H9 (cell line): ENCODE results near the gene RNU5B-1. TPM values are rescaled to one million over a fixed set of nuclear protein-coding genes. Genes with fewer than 3 reads are reported as not detected.
A peak's percentile ranks its signal among the peaks of the same experiment; 100 is the strongest.

ENCODE experiments used
- DNase-seq: peaks from one replicate; pipeline ENCODE4 v3.0.0-alpha.2; 2017
- H2AFZ ChIP-seq: one replicate; pipeline ENCODE4 v1.6.1; 2013; ENCODE audit warnings: mild to moderate bottlenecking, low read length, control low read depth, moderate library complexity
- H2AK5ac ChIP-seq: 2 replicates; pipeline ENCODE4 v1.6.1; 2013; ENCODE audit warnings: low read length, control low read depth, mixed read lengths; ENCODE audit not compliant: insufficient read length
- H2BK120ac ChIP-seq: one replicate; pipeline ENCODE4 v1.6.1; 2013; ENCODE audit warnings: low read depth, mild to moderate bottlenecking, low read length, control low read depth, inconsistent platforms; ENCODE audit not compliant: poor library complexity, severe bottlenecking
- H2BK12ac ChIP-seq: 2 replicates; pipeline ENCODE4 v1.6.1; 2013; ENCODE audit warnings: low read length, control low read depth, mixed read lengths, low read depth; ENCODE audit not compliant: insufficient read length
- H2BK15ac ChIP-seq: 2 replicates; pipeline ENCODE4 v1.6.1; 2013; ENCODE audit warnings: low read depth, low read length, control low read depth
- H2BK20ac ChIP-seq: one replicate; pipeline ENCODE4 v1.6.1; 2013; ENCODE audit warnings: low read depth, mild to moderate bottlenecking, low read length, control low read depth, inconsistent platforms; ENCODE audit not compliant: poor library complexity, severe bottlenecking
- H2BK5ac ChIP-seq: 2 replicates; pipeline ENCODE4 v1.6.1; 2013; ENCODE audit warnings: low read length, control low read depth, mixed read lengths; ENCODE audit not compliant: insufficient read length
- H3K14ac ChIP-seq: 2 replicates; pipeline ENCODE4 v1.6.1; 2013; ENCODE audit warnings: low read length, control low read depth; ENCODE audit not compliant: insufficient read depth
- H3K18ac ChIP-seq: 2 replicates; pipeline ENCODE4 v1.6.1; 2013; ENCODE audit warnings: low read depth, mild to moderate bottlenecking, mixed read lengths, low read length, control low read depth; ENCODE audit not compliant: insufficient read length
- H3K23ac ChIP-seq: 2 replicates; pipeline ENCODE4 v1.6.1; 2013; ENCODE audit warnings: low read length, control low read depth, mixed read lengths, low read depth; ENCODE audit not compliant: insufficient read length
- H3K23me2 ChIP-seq: 2 replicates; pipeline ENCODE4 v1.6.1; 2013; ENCODE audit warnings: low read depth, mild to moderate bottlenecking, mixed read lengths, low read length, control low read depth; ENCODE audit not compliant: insufficient read length, poor library complexity, severe bottlenecking
- H3K27ac ChIP-seq: 2 replicates; pipeline ENCODE4 v1.5.1; 2013; ENCODE audit warnings: low read length, control low read depth, mixed read lengths, low read depth; ENCODE audit not compliant: insufficient read length
- H3K27me3 ChIP-seq: 2 replicates; pipeline ENCODE4 v1.6.1; 2013; ENCODE audit warnings: low read length, control low read depth, inconsistent platforms; ENCODE audit not compliant: insufficient read depth
- H3K4ac ChIP-seq: 2 replicates; pipeline ENCODE4 v1.6.1; 2013; ENCODE audit warnings: low read depth, mild to moderate bottlenecking, control low read depth, inconsistent platforms, low read length, moderate library complexity
- H3K4me1 ChIP-seq: 2 replicates; pipeline ENCODE4 v1.6.1; 2013; ENCODE audit warnings: low read length, control low read depth, inconsistent platforms; ENCODE audit not compliant: insufficient read depth
- H3K4me2 ChIP-seq: 2 replicates; pipeline ENCODE4 v1.6.1; 2013; ENCODE audit warnings: low read length, control low read depth, mixed read lengths; ENCODE audit not compliant: insufficient read length, insufficient read depth
- H3K56ac ChIP-seq: 2 replicates; pipeline ENCODE4 v1.6.1; 2013; ENCODE audit warnings: low read depth, mild to moderate bottlenecking, mixed read lengths, low read length, control low read depth; ENCODE audit not compliant: insufficient read length
- H3K79me1 ChIP-seq: 2 replicates; pipeline ENCODE4 v1.6.1; 2013; ENCODE audit warnings: low read depth, mild to moderate bottlenecking, moderate library complexity, low read length, control low read depth, inconsistent platforms; ENCODE audit not compliant: insufficient read depth, poor library complexity, severe bottlenecking
- H3K79me2 ChIP-seq: 2 replicates; pipeline ENCODE4 v1.6.1; 2013; ENCODE audit warnings: low read length, control low read depth, inconsistent platforms; ENCODE audit not compliant: insufficient read depth
- H3K9ac ChIP-seq: 2 replicates; pipeline ENCODE4 v1.6.1; 2013; ENCODE audit warnings: low read length, control low read depth, mixed read lengths; ENCODE audit not compliant: insufficient read length; ENCODE audit errors: extremely low read depth
- H3K9me3 ChIP-seq: one replicate; pipeline ENCODE4 v1.6.1; 2013; ENCODE audit warnings: low read depth, low read length, inconsistent platforms; ENCODE audit not compliant: control insufficient read depth
- H3T11ph ChIP-seq: one replicate; pipeline ENCODE4 v1.6.1; 2013; ENCODE audit warnings: mild to moderate bottlenecking, low read length, control low read depth, inconsistent platforms
- H4K20me1 ChIP-seq: one replicate; pipeline ENCODE4 v1.6.1; 2013; ENCODE audit not compliant: control insufficient read depth, insufficient read length, insufficient read depth
- H4K5ac ChIP-seq: 2 replicates; pipeline ENCODE4 v1.6.1; 2013; ENCODE audit warnings: low read depth, mild to moderate bottlenecking, mixed read lengths, low read length, control low read depth; ENCODE audit not compliant: insufficient read length
- H4K8ac ChIP-seq: replicated peaks from 2 replicates; pipeline ENCODE4 v1.6.1; 2013; ENCODE audit warnings: low read length, control low read depth, mixed read lengths, low read depth; ENCODE audit not compliant: insufficient read length
- H4K91ac ChIP-seq: 2 replicates; pipeline ENCODE4 v1.6.1; 2013; ENCODE audit warnings: low read depth, mild to moderate bottlenecking, moderate library complexity, mixed read lengths, low read length, control low read depth; ENCODE audit not compliant: insufficient read length
- H3K27ac Mint-ChIP-seq, 3 experiments: 2 replicates in 2 of 3; 3 replicates in 1 of 3; pipeline ENCODE4 v1.8.0; 2020 to 2021; ENCODE audit warnings: mixed read lengths in 3 of 3, mild to moderate bottlenecking in 1 of 3, moderate library complexity in 1 of 3
- H3K27me3 Mint-ChIP-seq: 2 replicates; pipeline ENCODE4 v1.8.0; 2021; ENCODE audit warnings: low read depth, mild to moderate bottlenecking, moderate library complexity, mixed read lengths
- H3K36me3 Mint-ChIP-seq, 3 experiments: 2 replicates in 2 of 3; 3 replicates in 1 of 3; pipeline ENCODE4 v1.8.0; 2020 to 2021; ENCODE audit warnings: low read depth in 3 of 3, mixed read lengths in 3 of 3; ENCODE audit not compliant: insufficient read depth in 1 of 3
- H3K4me1 Mint-ChIP-seq, 2 experiments: 2 replicates each; pipeline ENCODE4 v1.8.0; 2020; ENCODE audit warnings: mixed read lengths in 2 of 2
- H3K4me3 Mint-ChIP-seq, 2 experiments: 2 replicates in 1 of 2; 3 replicates in 1 of 2; pipeline ENCODE4 v1.8.0; 2020 to 2021; ENCODE audit warnings: mild to moderate bottlenecking in 2 of 2, mixed read lengths in 2 of 2, moderate library complexity in 1 of 2
- H3K9me3 Mint-ChIP-seq, 2 experiments: 2 replicates in 1 of 2; 3 replicates in 1 of 2; pipeline ENCODE4 v1.8.0; 2020; ENCODE audit warnings: mild to moderate bottlenecking in 2 of 2, mixed read lengths in 2 of 2, moderate library complexity in 1 of 2
- WGBS: extraction: QIAGEN DNeasy Blood & Tissue Kit; methylation state at CpG from one replicate; pipeline ENCODE4 v1.1.7; 2013; ENCODE audit warnings: missing lambda C conversion rate, low lambda C conversion rate, mixed read lengths; ENCODE audit not compliant: insufficient read length; ENCODE audit errors: extremely low coverage; 5-methylcytosine and 5-hydroxymethylcytosine counted together
- total RNA-seq: library from RNA; stranded (reverse); gene quantifications from 2 replicates; pipeline ENCODE4 v1.2.1, GENCODE V29; 2021
- TF ChIP-seq, protein P1 (sequence below): fragments of 200-600 bp; sonication (generic); conservative IDR thresholded peaks from 3 replicates; pipeline ENCODE4 v1.8.0; 2021; ENCODE audit warnings: antibody characterized with exemption, mild to moderate bottlenecking

Gene RNU5B-1
- total RNA-seq, 1 experiment from 2014 or later = not detected

DNA sequence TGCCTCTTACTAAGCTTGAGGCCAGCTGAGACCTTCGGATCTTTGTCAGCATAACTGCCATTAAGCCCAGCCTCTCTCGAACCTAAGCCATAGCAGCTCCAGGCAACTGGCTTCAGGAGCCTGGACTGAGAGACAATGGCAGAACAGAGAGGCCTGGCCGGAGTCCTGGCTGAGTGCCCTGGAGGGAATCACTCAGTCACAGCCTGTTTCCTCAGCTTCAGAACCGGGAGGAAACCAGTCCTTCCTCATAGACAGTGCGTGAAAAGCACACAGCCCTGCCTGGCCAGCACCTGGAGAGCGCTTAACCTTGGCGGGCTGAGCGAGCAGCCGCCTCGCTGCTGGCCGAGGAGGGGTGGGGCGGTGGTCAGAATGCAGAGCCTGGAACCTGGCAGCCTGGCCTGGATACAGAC, 21.6 kb downstream of the RNU5B-1 start:
- Histone ChIP-seq H3K4me1 (no peaks in the 10 kb centered on the region), H3K4ac (no peak overlapping the region), H3K4me2 (no peak overlapping the region), H4K20me1 (no peaks in the 10 kb centered on the region), H4K91ac (no peak overlapping the region), H3K9me3 (no peaks in the 10 kb centered on the region), H3K27ac (no peak overlapping the region), H3K23me2 (no peaks in the 10 kb centered on the region), H2BK5ac (no peak overlapping the region), H4K5ac (no peak overlapping the region), H2BK120ac (no peak overlapping the region), H3K23ac (no peak overlapping the region), H3K56ac (no peak overlapping the region), H3K79me2 (no peaks in the 10 kb centered on the region), H2BK12ac (no peak overlapping the region), H4K8ac (no peak overlapping the region), H3K18ac (no peak overlapping the region), H3K27me3 (no peaks in the 10 kb centered on the region), H2BK20ac (no peak overlapping the region), H3T11ph (no peak overlapping the region), H2AFZ (no peak overlapping the region), H3K14ac (no peak overlapping the region; the same call in 1 of the 2 replicates), H2AK5ac (no peak overlapping the region), H3K9ac (no peak overlapping the region), H2BK15ac (no peak overlapping the region), H3K79me1 (no peaks in the 10 kb centered on the region)
- H3K9me3 Mint-ChIP-seq = no peaks in the 10 kb centered on the region; a peak in 1 of 5 replicates
- H3K4me1 Mint-ChIP-seq = peaks cover 10 to 17% of the 10 kb centered on the region in 2 experiments
- TF ChIP-seq, protein P1, sequence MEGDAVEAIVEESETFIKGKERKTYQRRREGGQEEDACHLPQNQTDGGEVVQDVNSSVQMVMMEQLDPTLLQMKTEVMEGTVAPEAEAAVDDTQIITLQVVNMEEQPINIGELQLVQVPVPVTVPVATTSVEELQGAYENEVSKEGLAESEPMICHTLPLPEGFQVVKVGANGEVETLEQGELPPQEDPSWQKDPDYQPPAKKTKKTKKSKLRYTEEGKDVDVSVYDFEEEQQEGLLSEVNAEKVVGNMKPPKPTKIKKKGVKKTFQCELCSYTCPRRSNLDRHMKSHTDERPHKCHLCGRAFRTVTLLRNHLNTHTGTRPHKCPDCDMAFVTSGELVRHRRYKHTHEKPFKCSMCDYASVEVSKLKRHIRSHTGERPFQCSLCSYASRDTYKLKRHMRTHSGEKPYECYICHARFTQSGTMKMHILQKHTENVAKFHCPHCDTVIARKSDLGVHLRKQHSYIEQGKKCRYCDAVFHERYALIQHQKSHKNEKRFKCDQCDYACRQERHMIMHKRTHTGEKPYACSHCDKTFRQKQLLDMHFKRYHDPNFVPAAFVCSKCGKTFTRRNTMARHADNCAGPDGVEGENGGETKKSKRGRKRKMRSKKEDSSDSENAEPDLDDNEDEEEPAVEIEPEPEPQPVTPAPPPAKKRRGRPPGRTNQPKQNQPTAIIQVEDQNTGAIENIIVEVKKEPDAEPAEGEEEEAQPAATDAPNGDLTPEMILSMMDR = no peak
- H3K27me3 Mint-ChIP-seq = no peaks in the 10 kb centered on the region; the same call in 1 of the 2 replicates
- no peak overlapping the region for H3K4me3 Mint-ChIP-seq
- H3K36me3 Mint-ChIP-seq = peaks cover 11 to 21% (median 19%) of the 10 kb centered on the region in 3 experiments; a peak in 6 of 7 replicates
- peak; percentile 69 for DNase-seq
- WGBS = no CpG with 5 or more reads among the region's 12 CpGs
- peak overlapping the region; percentile 45 to 75 (median 67); a peak in 4 of 7 replicates for H3K27ac Mint-ChIP-seq
